Keratinocyte (primary cell): ENCODE measurements around the gene NUMB. TPM values are rescaled to one million over a fixed set of nuclear protein-coding genes. Genes with fewer than 3 reads are reported as not detected.

Source experiments
- DNase-seq: peaks from one replicate; pipeline ENCODE4 v3.0.0-alpha.2; 2011; ENCODE audit warnings: low read depth, missing footprints, low spot score
- FAIRE-seq: peaks from 2 replicates; lab custom pipeline; 2011; peaks lifted over from hg19 to GRCh38; lab: Jason Lieb, UNC
- H2AFZ ChIP-seq: 2 replicates; pipeline ENCODE4 v1.6.0; 2012; ENCODE audit warnings: low read length, control low read depth, inconsistent platforms; ENCODE audit not compliant: control insufficient read depth
- H3K27ac ChIP-seq: 2 replicates; pipeline ENCODE4 v1.5.1; 2011; ENCODE audit warnings: low read length; ENCODE audit not compliant: control insufficient read depth, insufficient read depth
- H3K27me3 ChIP-seq: 3 replicates; pipeline ENCODE4 v1.6.0; 2011; ENCODE audit warnings: low read length; ENCODE audit not compliant: control insufficient read depth, insufficient read depth; ENCODE audit errors: extremely low read depth
- H3K36me3 ChIP-seq, 2 experiments: 2 replicates in 1 of 2; 3 replicates in 1 of 2; pipeline ENCODE4 v1.5.1; 2011; ENCODE audit warnings: low read length in 2 of 2, mild to moderate bottlenecking in 1 of 2; ENCODE audit not compliant: control insufficient read depth in 2 of 2, insufficient read depth in 2 of 2; ENCODE audit errors: extremely low read depth in 1 of 2
- H3K4me1 ChIP-seq: 3 replicates; pipeline ENCODE4 v1.5.1; 2011; ENCODE audit warnings: low read length; ENCODE audit not compliant: control insufficient read depth, insufficient read depth; ENCODE audit errors: extremely low read depth
- H3K4me2 ChIP-seq: 3 replicates; pipeline ENCODE4 v1.6.0; 2011; ENCODE audit warnings: low read depth, low read length; ENCODE audit not compliant: control insufficient read depth, insufficient read depth; ENCODE audit errors: extremely low read depth
- H3K4me3 ChIP-seq, 3 experiments: fragments of 200-600 bp in 1 of 3; sonication (generic) in 1 of 3; 2 replicates in 2 of 3; 3 replicates in 1 of 3; pipeline ENCODE4 v1.5.1; 2011 to 2016; ENCODE audit warnings: low read length in 3 of 3, mild to moderate bottlenecking in 3 of 3, control low read depth in 2 of 3, inconsistent platforms in 1 of 3, low read depth in 1 of 3, mixed read lengths in 1 of 3, mixed run types in 1 of 3, moderate library complexity in 1 of 3; ENCODE audit not compliant: control insufficient read depth in 2 of 3, insufficient read depth in 2 of 3; ENCODE audit errors: extremely low read depth in 1 of 3
- H3K79me2 ChIP-seq: 2 replicates; pipeline ENCODE4 v1.6.0; 2012; ENCODE audit warnings: low read length; ENCODE audit not compliant: control insufficient read depth, insufficient read depth
- H3K9ac ChIP-seq: 3 replicates; pipeline ENCODE4 v1.6.0; 2011; ENCODE audit warnings: low read length; ENCODE audit not compliant: control insufficient read depth, insufficient read depth; ENCODE audit errors: extremely low read depth
- H3K9me1 ChIP-seq: 3 replicates; pipeline ENCODE4 v1.6.0; 2011; ENCODE audit warnings: low read length; ENCODE audit not compliant: control insufficient read depth, insufficient read depth; ENCODE audit errors: extremely low read depth
- H3K9me3 ChIP-seq: 2 replicates; pipeline ENCODE4 v1.5.1; 2012; ENCODE audit warnings: low read depth, low read length; ENCODE audit not compliant: control insufficient read depth
- H4K20me1 ChIP-seq: 3 replicates; pipeline ENCODE4 v1.6.0; 2011; ENCODE audit warnings: low read length; ENCODE audit not compliant: control insufficient read depth, insufficient read depth; ENCODE audit errors: extremely low read depth
- CTCF ChIP-seq, 3 experiments: IDR thresholded peaks in 1 of 3; conservative IDR thresholded peaks in 1 of 3; optimal IDR thresholded peaks in 1 of 3; 2 replicates in 2 of 3; 3 replicates in 1 of 3; pipeline versions ENCODE3 to v1.5.1; 2011; ENCODE audit warnings: low read length in 3 of 3, mild to moderate bottlenecking in 3 of 3, moderate library complexity in 2 of 3, control low read depth in 1 of 3, inconsistent platforms in 1 of 3; ENCODE audit not compliant: insufficient read depth in 2 of 3; ENCODE audit errors: extremely low read depth in 1 of 3
- EZH2 ChIP-seq: IDR thresholded peaks from one replicate; pipeline ENCODE4 v1.6.1; 2012; ENCODE audit warnings: inconsistent platforms, mild to moderate bottlenecking, low read length, moderate library complexity
- dilution Hi-C: fragments of 300-500 bp; cut with MboI; formaldehyde crosslinking; loops from one replicate; pipeline ENCODE4 v1.7.0; 2020; ENCODE audit warnings: low sequenced_read_pairs; ENCODE audit not compliant: extremely low pct_ligation_motif_present
- polyA plus RNA-seq, 5 experiments: library from polyadenylated mRNA; depleted of rRNA in 3 of 5; stranded (reverse) in 3 of 5; stranded (forward) in 1 of 5; unstranded in 1 of 5; fragments of >200 nt; gene quantifications; 1 replicate in 1 of 5; 2 replicates in 3 of 5; 3 replicates in 1 of 5; pipeline versions ENCODE4 v1.2.1 to v1.2.3, GENCODE V29; 2011 to 2012; ENCODE audit warnings: missing spikeins in 2 of 5, low read depth in 1 of 5, low replicate concordance in 1 of 5

NUMB gene
- polyA plus RNA-seq, 1 donor (not counting 4 experiments of a cell fraction or from before 2014, with no cell fraction given): 110 TPM

GRCh38 chr14:73443758-73444157 is 14.6 kb downstream of the NUMB start:
- DNase-seq (no peak), FAIRE-seq (no peak)
- Histone ChIP-seq H3K27me3 (no peaks in the 10 kb centered on the region), H2AFZ (no peak overlapping the region), H4K20me1 (peaks cover 10% of the 10 kb centered on the region), H3K4me1 (no peaks in the 10 kb centered on the region), H3K79me2 (peaks cover 90% of the 10 kb centered on the region), H3K9me1 (no peaks in the 10 kb centered on the region), H3K4me3 (no peak overlapping the region), H3K9me3 (no peaks in the 10 kb centered on the region), H3K27ac (no peak overlapping the region), H3K9ac (no peak overlapping the region), H3K4me2 (no peak overlapping the region), H3K36me3 (no peaks in the 10 kb centered on the region)
- TF ChIP-seq CTCF (optimal IDR thresholded peaks at IDR 0.05 in 1 of 3, IDR thresholded peaks at IDR 0.05 in 1 of 3, conservative IDR thresholded peaks at IDR 0.05 in 1 of 3; ENCODE audit: extremely low read depth in 1 of 3, insufficient read depth in 2 of 3, low read length in 3 of 3): no peak
- dilution Hi-C loops: no loop called here

- Histone ChIP-seq H3K9me1 (no peaks in the 10 kb centered on the region), H4K20me1 (peaks cover 16% of the 10 kb centered on the region), H3K9me3 (no peaks in the 10 kb centered on the region), H3K27me3 (no peaks in the 10 kb centered on the region), H3K4me3 (no peak overlapping the region), H3K27ac (no peak overlapping the region), H3K4me1 (no peaks in the 10 kb centered on the region), H3K9ac (no peak overlapping the region), H2AFZ (no peak overlapping the region), H3K4me2 (no peak overlapping the region), H3K36me3 (no peaks in the 10 kb centered on the region), H3K79me2 (peaks cover 88% of the 10 kb centered on the region)
- DNase-seq: no peak
- TF ChIP-seq EZH2: no peak
- no peak for TF ChIP-seq CTCF (optimal IDR thresholded peaks at IDR 0.05 in 1 of 3, IDR thresholded peaks at IDR 0.05 in 1 of 3, conservative IDR thresholded peaks at IDR 0.05 in 1 of 3; ENCODE audit: extremely low read depth in 1 of 3, insufficient read depth in 2 of 3, low read length in 3 of 3)
- no peak for FAIRE-seq
- dilution Hi-C loops: no loop called here
Observed at GRCh38 chr14:73441286-73441685, 17.1 kb downstream of the NUMB start.
